ACHN (cell line): ENCODE measurements around the gene MYL6.
"Not testable (repeated sequence)": the region's sequence is repeated elsewhere in the genome, so short reads cannot be mapped to it uniquely, and the experiment has no call there.

ENCODE experiments used
- DNase-seq: peaks from one replicate; pipeline ENCODE4 v3.0.0-alpha.2; 2015
- in situ Hi-C: cut with HindIII; loops from 2 replicates; pipeline ENCODE4 v1.10.0; 2017; ENCODE audit warnings: low sequenced_read_pairs, low pct_ligation_motif_present, low pct_unique_long_range_greater_than_20kb

MYL6 gene

GRCh38 chr12:56152756-56153677 is 5.1 kb upstream of the MYL6 start:
- in situ Hi-C loops: no loop called here
- no peak for DNase-seq

- DNase-seq: no peak
- in situ Hi-C loops: no loop called here
Measured at GRCh38 chr12:56153678-56154065, 4.5 kb upstream of the MYL6 start.

- in situ Hi-C loops: no loop called here
- no peak for DNase-seq
Measured at GRCh38 chr12:56154246-56154771, 3.9 kb upstream of the MYL6 start.

GRCh38 chr12:56154818-56155217 is 3.3 kb upstream of the MYL6 start:
- in situ Hi-C loops: no loop called here

GRCh38 chr12:56155256-56155845 is 2.8 kb upstream of the MYL6 start:
- no peak for DNase-seq
- in situ Hi-C loops: no loop called here

More at GRCh38 chr12:56154818-56155217, 3.3 kb upstream of the MYL6 start:
- no peak for DNase-seq

- in situ Hi-C loops: not testable (repeated sequence)
- peak; percentile 72 for DNase-seq
Measured at GRCh38 chr12:56156464-56157200, 1.5 kb upstream of the MYL6 start.

GRCh38 chr12:56157201-56158028 is 744 bp upstream of the MYL6 start:
- peak; percentile 95 for DNase-seq
- in situ Hi-C loops: no loop called here

GRCh38 chr12:56158926-56159461 is 835 bp downstream of the MYL6 start:
- peak; percentile 78 for DNase-seq
- in situ Hi-C loops: no loop called here

GRCh38 chr12:56159482-56160192 is 1.5 kb downstream of the MYL6 start:
- in situ Hi-C loops: no loop called here
- DNase-seq: no peak

- DNase-seq: no peak
- in situ Hi-C loops: no loop called here
Measured at GRCh38 chr12:56160193-56160763, 2.1 kb downstream of the MYL6 start.

GRCh38 chr12:56160894-56161689 is 2.9 kb downstream of the MYL6 start:
- in situ Hi-C loops: no loop called here
- no peak for DNase-seq

- DNase-seq: no peak
- in situ Hi-C loops: no loop called here
Measured at GRCh38 chr12:56161690-56162351, 3.7 kb downstream of the MYL6 start.

- DNase-seq: no peak
- in situ Hi-C loops: no loop called here
Measured at GRCh38 chr12:56162468-56163290, 4.5 kb downstream of the MYL6 start.

GRCh38 chr12:56163533-56164344 is 5.6 kb downstream of the MYL6 start:
- in situ Hi-C loops: no loop called here

More at GRCh38 chr12:56163533-56164344, 5.6 kb downstream of the MYL6 start:
- DNase-seq: no peak
